Type B pancreatic cell (in vitro differentiated cells): ENCODE data around the gene STX2. TPM values are rescaled to one million over a fixed set of nuclear protein-coding genes. Genes with fewer than 3 reads are reported as not detected.
"Not testable (repeated sequence)": the region's sequence is repeated elsewhere in the genome, so short reads cannot be mapped to it uniquely, and the experiment has no call there.

Source experiments
- DNase-seq: peaks from one replicate; pipeline ENCODE4 v3.0.0; 2021; ENCODE audit warnings: mixed read lengths; ENCODE audit not compliant: unreplicated experiment; ENCODE audit errors: extremely low spot score
- H3K27ac Mint-ChIP-seq: 2 replicates; pipeline ENCODE4 v1.8.0; 2021; ENCODE audit warnings: mild to moderate bottlenecking, mixed read lengths
- H3K27me3 Mint-ChIP-seq: 2 replicates; pipeline ENCODE4 v1.8.0; 2021; ENCODE audit warnings: mixed read lengths
- H3K36me3 Mint-ChIP-seq: 2 replicates; pipeline ENCODE4 v1.8.0; 2021; ENCODE audit warnings: mixed read lengths
- H3K4me1 Mint-ChIP-seq: one replicate; pipeline ENCODE4 v1.8.0; 2021; ENCODE audit warnings: mixed read lengths; ENCODE audit not compliant: unreplicated experiment
- H3K4me3 Mint-ChIP-seq: 2 replicates; pipeline ENCODE4 v1.8.0; 2021; ENCODE audit warnings: mild to moderate bottlenecking, mixed read lengths
- H3K9me3 Mint-ChIP-seq: 2 replicates; pipeline ENCODE4 v1.8.0; 2021; ENCODE audit warnings: mixed read lengths
- total RNA-seq: library from RNA; stranded (reverse); gene quantifications from 2 replicates; pipeline ENCODE4 v1.2.1, GENCODE V29; 2021; ENCODE audit warnings: low replicate concordance
- TF ChIP-seq, protein P1 (sequence below): fragments of 200-600 bp; sonication (generic); conservative IDR thresholded peaks from 2 replicates; pipeline ENCODE4 v1.5.0; 2021; ENCODE audit warnings: antibody characterized with exemption, mild to moderate bottlenecking

Gene STX2
- total RNA-seq, 1 donor from 2014 or later: 17.3 TPM

DNA sequence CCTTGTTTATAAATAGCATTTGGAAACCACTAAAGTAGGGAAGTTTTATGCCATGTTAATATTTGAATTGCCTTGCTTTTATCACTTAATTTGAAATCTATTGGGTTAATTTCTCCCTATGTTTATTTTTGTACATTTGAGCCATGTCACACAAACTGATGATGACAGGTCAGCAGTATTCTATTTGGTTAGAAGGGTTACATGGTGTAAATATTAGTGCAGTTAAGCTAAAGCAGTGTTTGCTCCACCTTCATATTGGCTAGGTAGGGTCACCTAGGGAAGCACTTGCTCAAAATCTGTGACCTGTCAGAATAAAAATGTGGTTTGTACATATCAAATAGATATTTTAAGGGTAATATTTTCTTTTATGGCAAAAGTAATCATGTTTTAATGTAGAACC is 37.2 kb upstream of the STX2 start:
- H3K4me1 Mint-ChIP-seq: peaks cover 49% of the 10 kb centered on the region
- H3K4me3 Mint-ChIP-seq: no peak overlapping the region
- peaks cover 6% of the 10 kb centered on the region for H3K27me3 Mint-ChIP-seq
- H3K27ac Mint-ChIP-seq: no peak overlapping the region
- peaks cover 46% of the 10 kb centered on the region for H3K36me3 Mint-ChIP-seq
- no peak for DNase-seq
- TF ChIP-seq, protein P1, sequence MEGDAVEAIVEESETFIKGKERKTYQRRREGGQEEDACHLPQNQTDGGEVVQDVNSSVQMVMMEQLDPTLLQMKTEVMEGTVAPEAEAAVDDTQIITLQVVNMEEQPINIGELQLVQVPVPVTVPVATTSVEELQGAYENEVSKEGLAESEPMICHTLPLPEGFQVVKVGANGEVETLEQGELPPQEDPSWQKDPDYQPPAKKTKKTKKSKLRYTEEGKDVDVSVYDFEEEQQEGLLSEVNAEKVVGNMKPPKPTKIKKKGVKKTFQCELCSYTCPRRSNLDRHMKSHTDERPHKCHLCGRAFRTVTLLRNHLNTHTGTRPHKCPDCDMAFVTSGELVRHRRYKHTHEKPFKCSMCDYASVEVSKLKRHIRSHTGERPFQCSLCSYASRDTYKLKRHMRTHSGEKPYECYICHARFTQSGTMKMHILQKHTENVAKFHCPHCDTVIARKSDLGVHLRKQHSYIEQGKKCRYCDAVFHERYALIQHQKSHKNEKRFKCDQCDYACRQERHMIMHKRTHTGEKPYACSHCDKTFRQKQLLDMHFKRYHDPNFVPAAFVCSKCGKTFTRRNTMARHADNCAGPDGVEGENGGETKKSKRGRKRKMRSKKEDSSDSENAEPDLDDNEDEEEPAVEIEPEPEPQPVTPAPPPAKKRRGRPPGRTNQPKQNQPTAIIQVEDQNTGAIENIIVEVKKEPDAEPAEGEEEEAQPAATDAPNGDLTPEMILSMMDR: no peak
- no peaks in the 10 kb centered on the region for H3K9me3 Mint-ChIP-seq

DNA sequence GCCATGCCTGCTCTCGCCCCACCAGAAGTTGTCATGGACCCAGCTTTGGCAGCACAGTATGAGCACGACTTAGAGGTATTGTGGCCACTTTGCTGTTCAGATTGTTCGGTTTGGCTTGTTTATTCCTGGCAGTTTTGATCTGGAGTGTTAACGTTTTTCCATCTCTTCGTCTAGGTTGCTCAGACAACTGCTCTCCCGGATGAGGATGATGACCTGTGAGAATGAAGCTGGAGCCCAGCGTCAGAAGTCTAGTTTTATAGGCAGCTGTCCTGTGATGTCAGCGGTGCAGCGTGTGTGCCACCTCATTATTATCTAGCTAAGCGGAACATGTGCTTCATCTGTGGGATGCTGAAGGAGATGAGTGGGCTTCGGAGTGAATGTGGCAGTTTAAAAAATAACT is 36.7 kb upstream of the STX2 start:
- H3K9me3 Mint-ChIP-seq, DNase-seq, H3K27me3 Mint-ChIP-seq, H3K27ac Mint-ChIP-seq: not testable (repeated sequence)
- H3K4me3 Mint-ChIP-seq: peak overlapping the region; percentile 46
- H3K4me1 Mint-ChIP-seq: peaks cover 49% of the 10 kb centered on the region
- H3K36me3 Mint-ChIP-seq: peaks cover 46% of the 10 kb centered on the region

DNA sequence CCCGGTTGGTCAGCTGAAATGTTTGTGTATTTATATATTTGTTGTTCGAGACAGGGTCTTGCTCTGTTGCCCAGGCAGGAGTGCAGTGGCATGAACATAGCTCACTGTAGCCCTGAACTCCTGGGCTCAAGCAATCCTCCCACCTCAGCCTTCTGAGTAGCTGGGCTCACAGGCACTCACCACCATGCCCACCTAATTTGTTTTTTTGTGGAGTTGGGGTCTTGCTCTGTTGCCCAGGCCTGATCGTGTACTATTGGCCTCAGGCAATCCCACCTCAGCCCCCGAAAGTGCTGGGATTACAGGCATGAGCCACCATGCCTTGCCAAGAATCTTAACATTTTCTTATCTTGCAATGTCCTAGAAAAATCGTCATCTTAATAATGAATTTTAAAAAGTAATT is 36.1 kb upstream of the STX2 start:
- peaks cover 46% of the 10 kb centered on the region for H3K4me1 Mint-ChIP-seq
- H3K9me3 Mint-ChIP-seq: no peaks in the 10 kb centered on the region
- H3K27me3 Mint-ChIP-seq: peaks cover 3% of the 10 kb centered on the region
- no peak overlapping the region for H3K4me3 Mint-ChIP-seq
- H3K27ac Mint-ChIP-seq: no peak overlapping the region
- peaks cover 46% of the 10 kb centered on the region for H3K36me3 Mint-ChIP-seq
- TF ChIP-seq, protein P1: no peak
- no peak for DNase-seq

DNA sequence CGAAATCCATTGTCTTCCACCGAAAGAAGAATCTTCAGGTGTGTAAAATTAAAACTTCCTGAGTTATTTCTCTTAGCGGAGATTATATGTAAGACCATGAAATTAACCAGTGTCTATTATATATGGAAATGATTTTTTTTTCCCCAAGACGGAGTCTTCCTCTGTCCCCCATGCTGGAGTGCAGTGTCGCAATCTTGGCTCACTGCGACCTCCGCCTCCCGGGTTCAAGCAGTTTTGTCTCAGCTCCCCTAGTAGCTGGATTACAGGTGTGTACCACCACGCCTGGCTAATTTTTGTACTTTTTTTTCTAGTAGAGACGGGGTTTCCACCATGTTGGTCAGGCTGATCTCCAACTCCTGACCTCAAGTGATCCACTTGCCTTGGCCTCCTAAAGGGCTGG is 35.6 kb upstream of the STX2 start:
- H3K36me3 Mint-ChIP-seq: peaks cover 46% of the 10 kb centered on the region
- no peak overlapping the region for H3K27ac Mint-ChIP-seq
- peak overlapping the region; percentile 96 for H3K4me3 Mint-ChIP-seq
- H3K9me3 Mint-ChIP-seq: no peaks in the 10 kb centered on the region
- H3K4me1 Mint-ChIP-seq: peaks cover 44% of the 10 kb centered on the region
- TF ChIP-seq, protein P1: no peak
- peaks cover 3% of the 10 kb centered on the region for H3K27me3 Mint-ChIP-seq
- DNase-seq: no peak

DNA sequence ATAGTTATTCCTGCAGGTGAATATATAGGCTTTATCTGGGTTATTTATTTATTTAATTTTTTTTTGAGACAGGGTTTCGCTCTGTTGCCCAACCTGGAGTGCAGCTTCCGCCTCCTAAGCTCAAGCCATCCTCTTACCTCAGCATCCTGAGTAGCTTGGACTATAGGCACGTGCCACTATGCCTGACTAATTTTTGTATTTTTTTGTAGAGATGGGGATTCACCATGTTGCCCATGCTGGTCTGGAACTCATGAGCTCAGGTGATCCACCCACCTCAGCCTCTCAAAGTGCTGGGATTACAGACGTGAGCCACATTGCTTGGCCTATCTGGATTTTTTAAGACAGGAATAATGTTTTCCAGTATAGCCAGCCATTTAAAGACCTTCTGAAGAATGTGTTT is 34.8 kb upstream of the STX2 start:
- H3K27ac Mint-ChIP-seq: peak overlapping the region; percentile 56
- H3K4me1 Mint-ChIP-seq: peaks cover 38% of the 10 kb centered on the region
- DNase-seq: no peak
- H3K9me3 Mint-ChIP-seq: no peaks in the 10 kb centered on the region
- H3K36me3 Mint-ChIP-seq: peaks cover 46% of the 10 kb centered on the region
- peaks cover 3% of the 10 kb centered on the region for H3K27me3 Mint-ChIP-seq
- TF ChIP-seq, protein P1: no peak
- peak overlapping the region; percentile 96 for H3K4me3 Mint-ChIP-seq

DNA sequence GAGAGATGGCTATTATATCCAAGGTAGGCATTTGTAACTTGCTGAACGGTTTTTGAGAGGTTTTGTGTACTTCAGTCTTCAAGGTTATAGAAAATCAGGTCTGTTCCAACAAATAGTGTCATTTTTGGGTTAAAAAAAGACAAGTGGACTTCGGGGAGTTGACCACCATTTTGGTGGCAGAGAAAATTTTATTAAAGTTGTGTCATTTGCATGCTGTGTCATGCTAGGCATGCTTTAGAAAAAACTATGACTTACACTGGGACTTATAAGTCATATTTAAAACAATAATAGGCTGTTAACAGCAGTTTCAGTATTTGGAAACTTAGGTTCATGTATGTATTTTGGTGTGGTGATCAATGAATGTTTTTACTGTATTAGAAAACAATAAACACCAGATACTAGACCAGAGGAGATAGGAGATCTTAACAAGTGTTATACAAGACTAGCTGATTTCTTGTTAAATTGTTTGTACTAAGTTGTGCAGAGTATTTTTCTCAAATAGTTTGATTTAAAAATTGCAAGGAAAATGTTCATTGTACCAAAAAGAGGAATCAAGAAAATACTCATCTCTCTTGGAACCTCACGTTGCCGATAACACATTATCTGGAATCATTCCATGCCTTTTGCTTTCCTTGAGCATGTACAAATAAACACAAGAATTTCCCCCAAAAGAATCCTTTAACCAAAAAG is 34.2 kb upstream of the STX2 start:
- H3K36me3 Mint-ChIP-seq: peaks cover 46% of the 10 kb centered on the region
- peaks cover 35% of the 10 kb centered on the region for H3K4me1 Mint-ChIP-seq
- H3K27ac Mint-ChIP-seq: peak overlapping the region; percentile 94
- H3K9me3 Mint-ChIP-seq: no peaks in the 10 kb centered on the region
- H3K4me3 Mint-ChIP-seq: peak overlapping the region; percentile 96
- TF ChIP-seq, protein P1: no peak
- no peaks in the 10 kb centered on the region for H3K27me3 Mint-ChIP-seq
- DNase-seq: no peak
